SK-N-SH (cell line): Measurements from ENCODE around the gene PPP1R9A.

Source experiments
- CHD2 ChIP-seq: fragments of 150-350 bp; IDR thresholded peaks from 2 replicates; pipeline ENCODE4 v1.6.1; 2018; ENCODE audit warnings: low read length; ENCODE audit not compliant: partially characterized antibody
- EP300 ChIP-seq, 2 experiments: IDR thresholded peaks; 2 replicates each; pipeline versions ENCODE4 v1.4.0 to v1.6.1; 2012; ENCODE audit warnings: borderline replicate concordance in 1 of 2, low read depth in 1 of 2, low read length in 1 of 2
- EZH2phosphoT487 ChIP-seq: fragments of 200-600 bp; sonication (generic); IDR thresholded peaks from 2 replicates; pipeline ENCODE4 v1.6.1; 2017; ENCODE audit warnings: low read depth, mixed run types, mild to moderate bottlenecking, antibody characterized with exemption, moderate library complexity, borderline replicate concordance
- FOXM1 ChIP-seq: IDR thresholded peaks from 2 replicates; pipeline ENCODE4 v1.4.0; 2012; ENCODE audit warnings: low read depth, mild to moderate bottlenecking
- GABPA ChIP-seq: IDR thresholded peaks from 2 replicates; pipeline ENCODE4 v1.4.0; 2012; ENCODE audit warnings: low read depth, mild to moderate bottlenecking
- MXI1 ChIP-seq: IDR thresholded peaks from 2 replicates; pipeline ENCODE4 v1.6.1; 2012; ENCODE audit warnings: mild to moderate bottlenecking, low read depth, low read length, improper control_type of control experiment
- POLR2AphosphoS5 ChIP-seq: IDR thresholded peaks from 2 replicates; pipeline ENCODE4 v1.6.1; 2012; ENCODE audit warnings: low read depth, low read length
- REST ChIP-seq: IDR thresholded peaks from 2 replicates; pipeline ENCODE4 v1.6.1; 2012; ENCODE audit warnings: mild to moderate bottlenecking, low read depth, low read length, moderate library complexity
- RFX5 ChIP-seq: IDR thresholded peaks from 2 replicates; pipeline ENCODE4 v1.6.1; 2012; ENCODE audit warnings: mild to moderate bottlenecking, improper control_type of control experiment, low read length
- TAF1 ChIP-seq: IDR thresholded peaks from 2 replicates; pipeline ENCODE4 v1.6.1; 2012; ENCODE audit warnings: low read depth, mild to moderate bottlenecking, low read length, moderate library complexity, borderline replicate concordance
- TCF12 ChIP-seq: IDR thresholded peaks from 2 replicates; pipeline ENCODE4 v1.4.0; 2012
- USF2 ChIP-seq: fragments of 150-350 bp; IDR thresholded peaks from 2 replicates; pipeline ENCODE4 v1.6.1; 2017; ENCODE audit warnings: antibody characterized with exemption, low read length, low read depth, borderline replicate concordance
- YY1 ChIP-seq: IDR thresholded peaks from 2 replicates; pipeline ENCODE4 v1.4.0; 2012; ENCODE audit warnings: low read depth, mild to moderate bottlenecking
- TF ChIP-seq, protein P1 (sequence below): fragments of 200-600 bp; sonication (generic); IDR thresholded peaks from 2 replicates; pipeline ENCODE4 v1.6.1; 2017; ENCODE audit warnings: antibody characterized with exemption, mild to moderate bottlenecking, moderate library complexity

GRCh38 chr7:95322396-95322795 lies 415.0 kb downstream of the PPP1R9A start:
- TF ChIP-seq, protein P1, sequence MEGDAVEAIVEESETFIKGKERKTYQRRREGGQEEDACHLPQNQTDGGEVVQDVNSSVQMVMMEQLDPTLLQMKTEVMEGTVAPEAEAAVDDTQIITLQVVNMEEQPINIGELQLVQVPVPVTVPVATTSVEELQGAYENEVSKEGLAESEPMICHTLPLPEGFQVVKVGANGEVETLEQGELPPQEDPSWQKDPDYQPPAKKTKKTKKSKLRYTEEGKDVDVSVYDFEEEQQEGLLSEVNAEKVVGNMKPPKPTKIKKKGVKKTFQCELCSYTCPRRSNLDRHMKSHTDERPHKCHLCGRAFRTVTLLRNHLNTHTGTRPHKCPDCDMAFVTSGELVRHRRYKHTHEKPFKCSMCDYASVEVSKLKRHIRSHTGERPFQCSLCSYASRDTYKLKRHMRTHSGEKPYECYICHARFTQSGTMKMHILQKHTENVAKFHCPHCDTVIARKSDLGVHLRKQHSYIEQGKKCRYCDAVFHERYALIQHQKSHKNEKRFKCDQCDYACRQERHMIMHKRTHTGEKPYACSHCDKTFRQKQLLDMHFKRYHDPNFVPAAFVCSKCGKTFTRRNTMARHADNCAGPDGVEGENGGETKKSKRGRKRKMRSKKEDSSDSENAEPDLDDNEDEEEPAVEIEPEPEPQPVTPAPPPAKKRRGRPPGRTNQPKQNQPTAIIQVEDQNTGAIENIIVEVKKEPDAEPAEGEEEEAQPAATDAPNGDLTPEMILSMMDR = no peak
- no peak for TF ChIP-seq USF2
- no peak for TF ChIP-seq POLR2AphosphoS5
- TF ChIP-seq REST = no peak
- TF ChIP-seq GABPA = no peak
- TF ChIP-seq TAF1 = no peak
- TF ChIP-seq YY1 = no peak
- no peak for TF ChIP-seq CHD2
- TF ChIP-seq FOXM1 = no peak
- no peak for TF ChIP-seq EZH2phosphoT487
- no peak for TF ChIP-seq RFX5
- no peak for TF ChIP-seq EP300 (IDR thresholded peaks at IDR 0.05; ENCODE audit: borderline replicate concordance in 1 of 2, low read depth in 1 of 2, low read length in 1 of 2)
- TF ChIP-seq MXI1 = no peak
- no peak for TF ChIP-seq TCF12
